ENCODE measurements around the gene TBC1D10A. TPM values are rescaled to one million over a fixed set of nuclear protein-coding genes. Genes with fewer than 3 reads are reported as not detected.
A peak's percentile ranks its signal among the peaks of the same experiment; 100 is the strongest.

TBC1D10A gene
- polyA plus RNA-seq, 1 donor (not counting 4 experiments of a cell fraction or from before 2014, with no cell fraction given), result 17.8 TPM

- TF ChIP-seq CTCF (optimal IDR thresholded peaks at IDR 0.05 in 1 of 3, IDR thresholded peaks at IDR 0.05 in 1 of 3, conservative IDR thresholded peaks at IDR 0.05 in 1 of 3; ENCODE audit: extremely low read depth in 1 of 3, insufficient read depth in 2 of 3, low read length in 3 of 3) (no peak), EZH2 (IDR thresholded peaks at IDR 0.05; ENCODE audit: low read length) (no peak)
- Histone ChIP-seq H3K27ac (ENCODE audit: control insufficient read depth, insufficient read depth, low read length) (peak overlapping the region; percentile 70), H3K9ac (ENCODE audit: control insufficient read depth, extremely low read depth, insufficient read depth, low read length) (peak overlapping the region; percentile 51), H3K4me3 (ENCODE audit: control insufficient read depth in 2 of 3, extremely low read depth in 1 of 3, insufficient read depth in 2 of 3, low read depth in 1 of 3, low read length in 3 of 3) (peak overlapping the region; percentile 9 to 70 (median 58)), H4K20me1 (ENCODE audit: control insufficient read depth, extremely low read depth, insufficient read depth, low read length) (no peaks in the 10 kb centered on the region), H3K4me2 (ENCODE audit: control insufficient read depth, extremely low read depth, insufficient read depth, low read depth, low read length) (peak overlapping the region; percentile 90), H3K9me3 (ENCODE audit: control insufficient read depth, low read depth, low read length) (no peaks in the 10 kb centered on the region), H3K36me3 (ENCODE audit: control insufficient read depth in 2 of 2, extremely low read depth in 1 of 2, insufficient read depth in 2 of 2, low read length in 2 of 2) (peaks cover 20 to 24% of the 10 kb centered on the region in 2 experiments), H3K4me1 (ENCODE audit: control insufficient read depth, extremely low read depth, insufficient read depth, low read length) (peaks cover 26% of the 10 kb centered on the region), H3K27me3 (ENCODE audit: control insufficient read depth, extremely low read depth, insufficient read depth, low read length) (no peaks in the 10 kb centered on the region), H3K79me2 (ENCODE audit: control insufficient read depth, insufficient read depth, low read length) (no peaks in the 10 kb centered on the region), H3K9me1 (ENCODE audit: control insufficient read depth, extremely low read depth, insufficient read depth, low read length) (no peaks in the 10 kb centered on the region), H2AFZ (ENCODE audit: control insufficient read depth, low read length) (no peak overlapping the region)
- no peak for DNase-seq (ENCODE audit: low read depth, low spot score)
- no peak for FAIRE-seq
- dilution Hi-C loops (cut with MboI; ENCODE audit: extremely low pct_ligation_motif_present, low sequenced_read_pairs), result no loop called here
Observed at GRCh38 chr22:30289980-30290313, 36.8 kb downstream of the TBC1D10A start.

DNA sequence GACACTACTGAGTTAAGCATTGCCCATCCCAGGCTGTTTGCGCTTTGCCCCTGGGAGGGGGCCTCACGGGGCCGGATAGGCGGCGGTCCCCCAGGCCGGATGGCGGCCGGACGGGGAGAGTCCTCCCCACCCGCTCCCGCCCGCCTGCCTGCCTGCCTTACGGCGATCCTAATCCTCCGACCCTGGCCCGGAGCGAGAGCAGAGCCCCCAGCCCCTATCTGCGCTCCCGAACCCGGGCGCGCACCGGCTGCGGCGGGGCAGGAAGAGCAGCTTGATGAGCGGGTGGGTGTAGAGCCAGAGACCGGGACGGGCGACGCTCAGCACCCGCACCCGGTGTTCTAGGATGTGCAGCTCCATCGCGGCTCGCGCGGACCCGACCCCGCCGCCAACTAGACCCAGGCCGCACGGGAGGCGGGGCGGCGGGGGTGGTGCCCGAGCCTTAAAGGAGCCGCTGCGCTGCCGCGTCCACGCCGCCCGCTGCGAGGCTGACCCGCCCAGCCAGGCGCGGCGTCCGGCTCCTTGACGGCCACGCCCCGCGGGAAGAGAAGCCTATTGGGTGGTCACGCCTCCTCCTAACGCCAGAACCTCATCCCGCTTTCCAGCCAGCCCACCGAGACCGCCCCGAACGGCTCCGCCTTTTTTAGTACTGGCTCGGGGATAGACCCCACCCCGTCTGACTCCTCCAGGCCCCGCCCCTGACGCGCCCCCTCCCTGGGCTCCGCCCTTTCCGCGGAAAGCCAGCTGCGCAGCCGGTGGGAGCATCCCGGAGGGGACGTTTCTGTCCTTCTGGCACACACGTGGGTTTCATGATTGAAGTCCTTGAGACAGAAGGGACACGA, 37.4 kb downstream of the TBC1D10A start, which contains the start of gene CASTOR1:
Gene CASTOR1 (minus strand): TSS at position 365 of the 839 bp plus-strand sequence. CDS start 8 bp downstream, at position 357.
- no peaks in the 10 kb centered on the region for H3K9me1 ChIP-seq (ENCODE audit: control insufficient read depth, extremely low read depth, insufficient read depth, low read length)
- dilution Hi-C loops (cut with MboI; ENCODE audit: extremely low pct_ligation_motif_present, low sequenced_read_pairs), result no loop called here
- DNase-seq (ENCODE audit: low read depth, low spot score) (peak; percentile 89), FAIRE-seq (peak; percentile 78)
- peak within 1 kb of the TSS; percentile 70 to 76 (median 71) for H3K4me3 ChIP-seq (ENCODE audit: control insufficient read depth in 2 of 3, extremely low read depth in 1 of 3, insufficient read depth in 2 of 3, low read depth in 1 of 3, low read length in 3 of 3)
- H3K36me3 ChIP-seq (ENCODE audit: control insufficient read depth in 2 of 2, extremely low read depth in 1 of 2, insufficient read depth in 2 of 2, low read length in 2 of 2), result peaks cover 14 to 23% of the 10 kb centered on the region in 2 experiments
- no peaks in the 10 kb centered on the region for H3K27me3 ChIP-seq (ENCODE audit: control insufficient read depth, extremely low read depth, insufficient read depth, low read length)
- TF ChIP-seq CTCF (optimal IDR thresholded peaks at IDR 0.05 in 1 of 3, IDR thresholded peaks at IDR 0.05 in 1 of 3, conservative IDR thresholded peaks at IDR 0.05 in 1 of 3; ENCODE audit: extremely low read depth in 1 of 3, insufficient read depth in 2 of 3, low read length in 3 of 3) (no peak), EZH2 (IDR thresholded peaks at IDR 0.05; ENCODE audit: low read length) (no peak)
- H3K27ac ChIP-seq (ENCODE audit: control insufficient read depth, insufficient read depth, low read length), result peak within 1 kb of the TSS; percentile 70
- H3K4me1 ChIP-seq (ENCODE audit: control insufficient read depth, extremely low read depth, insufficient read depth, low read length), result peaks cover 26% of the 10 kb centered on the region
- peak within 1 kb of the TSS; percentile 3 for H2AFZ ChIP-seq (ENCODE audit: control insufficient read depth, low read length)
- H4K20me1 ChIP-seq (ENCODE audit: control insufficient read depth, extremely low read depth, insufficient read depth, low read length), result no peaks in the 10 kb centered on the region
- peak within 1 kb of the TSS; percentile 63 for H3K9ac ChIP-seq (ENCODE audit: control insufficient read depth, extremely low read depth, insufficient read depth, low read length)
- no peaks in the 10 kb centered on the region for H3K9me3 ChIP-seq (ENCODE audit: control insufficient read depth, low read depth, low read length)
- no peaks in the 10 kb centered on the region for H3K79me2 ChIP-seq (ENCODE audit: control insufficient read depth, insufficient read depth, low read length)
- H3K4me2 ChIP-seq (ENCODE audit: control insufficient read depth, extremely low read depth, insufficient read depth, low read depth, low read length), result peak within 1 kb of the TSS; percentile 90

Data from keratinocyte (primary cell).